Esophagus squamous epithelium (tissue), 4 donors: ENCODE results near the gene BUD13.

ENCODE experiments used
- POLR2A ChIP-seq, 4 donors: fragments of 450-650 bp; IDR thresholded peaks; one replicate each; pipeline ENCODE4 v1.6.1; 2017; ENCODE audit warnings: antibody characterized with exemption in 4 of 4, mild to moderate bottlenecking in 4 of 4, moderate library complexity in 3 of 4
- TF ChIP-seq, protein P1 (sequence below), 6 experiments: fragments of 450-650 bp in 4 of 6; fragments of 200-600 bp in 2 of 6; sonication (generic) in 2 of 6; IDR thresholded peaks; one replicate each; pipeline ENCODE4 v1.5.1; 2016 to 2019; ENCODE audit warnings: antibody characterized with exemption in 6 of 6, mild to moderate bottlenecking in 4 of 6, moderate library complexity in 4 of 6

DNA sequence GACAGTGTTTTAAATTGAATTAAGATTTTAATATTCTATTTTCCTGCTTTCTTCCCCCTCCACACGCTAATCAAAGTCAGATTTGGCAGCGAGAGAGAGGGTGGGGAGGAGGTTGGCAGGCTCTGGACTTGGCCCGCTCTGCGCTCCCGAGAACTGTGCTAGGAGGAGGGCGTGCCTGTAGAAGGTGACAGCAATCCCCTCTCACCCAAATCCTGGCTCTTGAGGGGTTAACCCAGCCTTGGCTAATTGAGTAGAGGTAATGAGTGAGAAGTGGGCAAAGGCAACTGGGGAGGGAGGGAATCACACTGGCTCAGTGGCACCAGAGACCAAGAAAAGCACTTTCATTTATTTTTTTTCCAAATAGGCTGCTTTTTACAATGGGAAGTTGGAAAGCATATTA lies 42.2 kb downstream of the BUD13 start:
- TF ChIP-seq, protein P1, sequence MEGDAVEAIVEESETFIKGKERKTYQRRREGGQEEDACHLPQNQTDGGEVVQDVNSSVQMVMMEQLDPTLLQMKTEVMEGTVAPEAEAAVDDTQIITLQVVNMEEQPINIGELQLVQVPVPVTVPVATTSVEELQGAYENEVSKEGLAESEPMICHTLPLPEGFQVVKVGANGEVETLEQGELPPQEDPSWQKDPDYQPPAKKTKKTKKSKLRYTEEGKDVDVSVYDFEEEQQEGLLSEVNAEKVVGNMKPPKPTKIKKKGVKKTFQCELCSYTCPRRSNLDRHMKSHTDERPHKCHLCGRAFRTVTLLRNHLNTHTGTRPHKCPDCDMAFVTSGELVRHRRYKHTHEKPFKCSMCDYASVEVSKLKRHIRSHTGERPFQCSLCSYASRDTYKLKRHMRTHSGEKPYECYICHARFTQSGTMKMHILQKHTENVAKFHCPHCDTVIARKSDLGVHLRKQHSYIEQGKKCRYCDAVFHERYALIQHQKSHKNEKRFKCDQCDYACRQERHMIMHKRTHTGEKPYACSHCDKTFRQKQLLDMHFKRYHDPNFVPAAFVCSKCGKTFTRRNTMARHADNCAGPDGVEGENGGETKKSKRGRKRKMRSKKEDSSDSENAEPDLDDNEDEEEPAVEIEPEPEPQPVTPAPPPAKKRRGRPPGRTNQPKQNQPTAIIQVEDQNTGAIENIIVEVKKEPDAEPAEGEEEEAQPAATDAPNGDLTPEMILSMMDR (IDR thresholded peaks at IDR 0.05), result no peak
- no peak for TF ChIP-seq POLR2A (IDR thresholded peaks at IDR 0.05)
